OCI-LY7 (cell line): Measurements from ENCODE around the gene RFK. TPM values are rescaled to one million over a fixed set of nuclear protein-coding genes. Genes with fewer than 3 reads are reported as not detected.

ENCODE experiments used
- BruUV-seq: library from RNA; stranded (reverse); fragments of 400-500 nt; replicated peaks from 2 replicates; lab custom pipeline; 2021; lab: Mats Ljungman, UMichigan
- CTCF ChIA-PET: fragments of 300-600 bp; sonication (Branson Sonifier 250); formaldehyde crosslinking; loops from one replicate; lab custom pipeline; 2022; ENCODE audit warnings: antibody characterized with exemption; ENCODE audit not compliant: unreplicated experiment; lab: Charles Lee
- POLR2A ChIA-PET: fragments of 300-600 bp; sonication (Branson Sonifier 250); formaldehyde crosslinking; loops from one replicate; lab custom pipeline; 2022; ENCODE audit warnings: antibody characterized with exemption; lab: Charles Lee
- DNase-seq: peaks from one replicate; pipeline ENCODE4 v3.0.0-alpha.2; 2015; ENCODE audit warnings: low spot score
- H2AFZ ChIP-seq: fragments of 200-600 bp; sonication (generic), shearing (Covaris generic); 2 replicates; pipeline ENCODE4 v1.6.1; 2014; ENCODE audit warnings: mild to moderate bottlenecking, antibody characterized with exemption, low read length, moderate library complexity
- H3K27ac ChIP-seq: fragments of 200-600 bp; sonication (generic); 2 replicates; pipeline ENCODE4 v1.5.1; 2014; ENCODE audit warnings: mixed run types, low read depth, mild to moderate bottlenecking, moderate library complexity, low read length, inconsistent platforms; ENCODE audit not compliant: poor library complexity, severe bottlenecking
- H3K36me3 ChIP-seq: fragments of 200-600 bp; sonication (generic); 2 replicates; pipeline ENCODE4 v1.6.1; 2014; ENCODE audit warnings: mild to moderate bottlenecking, antibody characterized with exemption, low read length, moderate library complexity, mixed read lengths; ENCODE audit not compliant: insufficient read depth
- H3K4me1 ChIP-seq: fragments of 200-600 bp; sonication (generic); 2 replicates; pipeline ENCODE4 v1.5.1; 2014; ENCODE audit warnings: mild to moderate bottlenecking, low read length; ENCODE audit not compliant: insufficient read depth, poor library complexity, severe bottlenecking
- H3K4me2 ChIP-seq: fragments of 200-600 bp; sonication (generic); 2 replicates; pipeline ENCODE4 v1.6.1; 2014; ENCODE audit warnings: mild to moderate bottlenecking, low read length
- H3K4me3 ChIP-seq: fragments of 200-600 bp; sonication (generic); 2 replicates; pipeline ENCODE4 v1.5.1; 2014; ENCODE audit warnings: mild to moderate bottlenecking, low read depth, low read length; ENCODE audit not compliant: poor library complexity, severe bottlenecking
- H3K79me2 ChIP-seq: fragments of 200-600 bp; sonication (generic); 2 replicates; pipeline ENCODE4 v1.6.1; 2016; ENCODE audit warnings: low read depth, mild to moderate bottlenecking, low read length, moderate library complexity, mixed read lengths; ENCODE audit not compliant: insufficient read depth
- H3K9me2 ChIP-seq: fragments of 200-600 bp; sonication (generic); 2 replicates; pipeline ENCODE4 v1.6.1; 2016; ENCODE audit warnings: mild to moderate bottlenecking, low read length, mixed read lengths; ENCODE audit not compliant: insufficient read depth
- H3K9me3 ChIP-seq: fragments of 200-600 bp; sonication (generic); 2 replicates; pipeline ENCODE4 v1.6.1; 2014; ENCODE audit warnings: mild to moderate bottlenecking, mixed run types, low read length, mixed read lengths
- H4K20me1 ChIP-seq: fragments of 200-600 bp; sonication (generic); 2 replicates; pipeline ENCODE4 v1.6.1; 2014; ENCODE audit warnings: mild to moderate bottlenecking, antibody characterized with exemption, low read length, moderate library complexity, mixed read lengths; ENCODE audit not compliant: insufficient read depth
- EZH2phosphoT487 ChIP-seq: fragments of 200-600 bp; sonication (generic); IDR thresholded peaks from 2 replicates; pipeline ENCODE4 v1.6.1; 2018; ENCODE audit warnings: low read depth, borderline replicate concordance, mild to moderate bottlenecking, mixed run types, antibody characterized with exemption, low read length, moderate library complexity, mixed read lengths
- intact Hi-C: fragments of 100-400 bp; cut with micrococcal nuclease; formaldehyde crosslinking; loops from one replicate; pipeline ENCODE4 v1.10.0; 2022; ENCODE audit not compliant: unreplicated experiment
- total RNA-seq, 2 experiments: library from RNA; depleted of rRNA in 1 of 2; stranded (reverse); fragments of >200 nt in 1 of 2; shearing (Covaris generic) in 1 of 2; gene quantifications; 2 replicates each; pipeline ENCODE4 v1.2.3, GENCODE V29; 2014 to 2022
- TF ChIP-seq, protein P1 (sequence below): fragments of 200-600 bp; sonication (generic); conservative IDR thresholded peaks from 2 replicates; pipeline ENCODE4 v1.5.1; 2014; ENCODE audit warnings: mild to moderate bottlenecking, antibody characterized with exemption, low read length, moderate library complexity, mixed read lengths

Gene RFK
- total RNA-seq, 2 experiments from 2014 or later, result 28.7 to 37.8 TPM

DNA sequence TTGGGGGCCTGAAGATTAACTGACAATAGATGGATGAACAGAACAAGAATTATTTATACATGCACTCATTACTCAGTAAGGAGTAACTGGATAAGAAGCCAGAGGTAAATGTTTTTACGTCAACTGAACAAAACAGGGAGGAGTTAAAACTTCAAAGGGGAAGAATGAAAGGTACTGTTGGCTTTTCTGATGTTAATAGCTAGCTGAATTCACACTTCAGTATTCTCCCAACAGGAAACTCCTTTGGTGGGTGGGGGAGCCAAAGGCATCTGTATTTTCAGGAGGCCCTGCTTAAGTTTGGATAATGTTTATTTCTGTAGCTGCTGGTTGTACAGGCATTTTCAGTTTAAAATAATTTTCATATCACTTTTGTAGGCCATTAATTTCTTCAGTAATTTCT lies 23.2 kb upstream of the RFK start:
- no TSS peak for BruUV-seq
- H3K36me3 ChIP-seq, result peaks cover 6% of the 10 kb centered on the region; the same call in 1 of the 2 replicates
- no peak overlapping the region for H3K4me3 ChIP-seq
- no peaks in the 10 kb centered on the region for H3K79me2 ChIP-seq
- peaks cover 17% of the 10 kb centered on the region for H3K9me3 ChIP-seq
- TF ChIP-seq EZH2phosphoT487, result no peak
- TF ChIP-seq, protein P1, sequence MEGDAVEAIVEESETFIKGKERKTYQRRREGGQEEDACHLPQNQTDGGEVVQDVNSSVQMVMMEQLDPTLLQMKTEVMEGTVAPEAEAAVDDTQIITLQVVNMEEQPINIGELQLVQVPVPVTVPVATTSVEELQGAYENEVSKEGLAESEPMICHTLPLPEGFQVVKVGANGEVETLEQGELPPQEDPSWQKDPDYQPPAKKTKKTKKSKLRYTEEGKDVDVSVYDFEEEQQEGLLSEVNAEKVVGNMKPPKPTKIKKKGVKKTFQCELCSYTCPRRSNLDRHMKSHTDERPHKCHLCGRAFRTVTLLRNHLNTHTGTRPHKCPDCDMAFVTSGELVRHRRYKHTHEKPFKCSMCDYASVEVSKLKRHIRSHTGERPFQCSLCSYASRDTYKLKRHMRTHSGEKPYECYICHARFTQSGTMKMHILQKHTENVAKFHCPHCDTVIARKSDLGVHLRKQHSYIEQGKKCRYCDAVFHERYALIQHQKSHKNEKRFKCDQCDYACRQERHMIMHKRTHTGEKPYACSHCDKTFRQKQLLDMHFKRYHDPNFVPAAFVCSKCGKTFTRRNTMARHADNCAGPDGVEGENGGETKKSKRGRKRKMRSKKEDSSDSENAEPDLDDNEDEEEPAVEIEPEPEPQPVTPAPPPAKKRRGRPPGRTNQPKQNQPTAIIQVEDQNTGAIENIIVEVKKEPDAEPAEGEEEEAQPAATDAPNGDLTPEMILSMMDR, result no peak
- CTCF ChIA-PET, result interaction anchor here (1.0 kb wide), 1 partner anchor 78 kb away, joined by 3 read pairs; no protein-coding TSS in a partner anchor
- intact Hi-C loops, result no loop called here
- H3K9me2 ChIP-seq, result no peaks in the 10 kb centered on the region
- no peaks in the 10 kb centered on the region for H4K20me1 ChIP-seq
- no peak overlapping the region for H2AFZ ChIP-seq
- no peak overlapping the region for H3K4me2 ChIP-seq
- POLR2A ChIA-PET, result interaction anchor here (0.6 to 1.0 kb wide), 2 partner anchors 10 to 556 kb away, joined by 3 to 5 read pairs; no protein-coding TSS in a partner anchor
- no peak for DNase-seq
- H3K4me1 ChIP-seq, result peaks cover 24% of the 10 kb centered on the region
- no peak overlapping the region for H3K27ac ChIP-seq

DNA sequence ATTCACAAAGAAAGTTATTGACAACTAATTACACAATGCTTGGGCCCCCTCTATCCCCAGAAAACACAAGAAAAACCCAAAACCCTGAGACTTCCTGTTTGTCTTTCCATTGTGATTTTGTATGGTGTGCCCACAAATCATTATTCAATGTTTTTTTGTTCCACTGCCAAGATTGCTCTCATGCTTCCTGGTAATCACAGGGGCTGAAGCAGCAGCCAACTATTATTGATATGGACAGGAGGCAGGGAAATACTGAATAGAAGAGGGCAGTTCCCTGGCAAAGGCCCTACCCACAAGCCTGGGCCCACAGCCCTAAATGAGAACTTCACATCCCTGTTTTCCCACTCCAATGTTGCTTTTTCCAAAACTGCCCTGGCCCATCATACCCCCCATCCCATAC lies 21.5 kb upstream of the RFK start:
- Histone ChIP-seq H3K9me3 (peaks cover 17% of the 10 kb centered on the region), H3K4me1 (peaks cover 24% of the 10 kb centered on the region), H3K4me2 (no peak overlapping the region), H3K36me3 (peaks cover 6% of the 10 kb centered on the region; the same call in 1 of the 2 replicates), H3K27ac (no peak overlapping the region), H3K4me3 (no peak overlapping the region), H2AFZ (no peak overlapping the region; the same call in 1 of the 2 replicates), H4K20me1 (no peaks in the 10 kb centered on the region), H3K9me2 (no peaks in the 10 kb centered on the region), H3K79me2 (no peaks in the 10 kb centered on the region)
- intact Hi-C loops, result no loop called here
- TF ChIP-seq, protein P1, result no peak
- no peak for TF ChIP-seq EZH2phosphoT487
- POLR2A ChIA-PET, result no interaction called here
- CTCF ChIA-PET, result no interaction called here
- no peak for DNase-seq
- no TSS peak for BruUV-seq

DNA sequence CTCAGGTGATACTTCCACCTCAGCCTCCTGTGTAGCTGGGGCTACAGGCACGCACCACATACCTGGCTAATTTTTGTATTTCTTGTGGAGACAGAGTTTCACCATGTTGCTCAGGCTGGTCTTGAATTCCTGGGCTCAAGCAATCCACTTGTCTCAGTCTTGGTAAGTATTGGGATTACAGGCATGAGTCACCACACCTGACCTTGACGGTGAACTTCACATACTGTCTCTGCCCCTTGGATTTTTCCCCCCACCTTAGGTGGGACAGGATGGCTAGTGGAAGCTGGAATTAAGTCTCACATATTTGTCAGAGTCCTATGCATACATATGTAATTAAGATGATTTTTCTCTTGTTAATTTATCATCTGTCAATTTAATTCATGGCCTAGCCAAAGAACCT lies 20.9 kb upstream of the RFK start:
- Histone ChIP-seq H3K4me3 (no peak overlapping the region), H3K9me2 (no peaks in the 10 kb centered on the region), H4K20me1 (no peaks in the 10 kb centered on the region), H3K9me3 (peaks cover 17% of the 10 kb centered on the region), H2AFZ (peak overlapping the region; percentile 81; the same call in 1 of the 2 replicates), H3K27ac (no peak overlapping the region), H3K4me2 (no peak overlapping the region), H3K36me3 (peaks cover 6% of the 10 kb centered on the region; the same call in 1 of the 2 replicates), H3K4me1 (peaks cover 24% of the 10 kb centered on the region), H3K79me2 (no peaks in the 10 kb centered on the region)
- no peak for DNase-seq
- no TSS peak for BruUV-seq
- intact Hi-C loops, result no loop called here
- ChIA-PET POLR2A (no interaction called here), CTCF (no interaction called here)
- no peak for TF ChIP-seq EZH2phosphoT487
- TF ChIP-seq, protein P1, result no peak
